Measurements from ENCODE around the gene LMNTD2.
A peak's percentile ranks its signal among the peaks of the same experiment; 100 is the strongest.

LMNTD2 gene

DNA sequence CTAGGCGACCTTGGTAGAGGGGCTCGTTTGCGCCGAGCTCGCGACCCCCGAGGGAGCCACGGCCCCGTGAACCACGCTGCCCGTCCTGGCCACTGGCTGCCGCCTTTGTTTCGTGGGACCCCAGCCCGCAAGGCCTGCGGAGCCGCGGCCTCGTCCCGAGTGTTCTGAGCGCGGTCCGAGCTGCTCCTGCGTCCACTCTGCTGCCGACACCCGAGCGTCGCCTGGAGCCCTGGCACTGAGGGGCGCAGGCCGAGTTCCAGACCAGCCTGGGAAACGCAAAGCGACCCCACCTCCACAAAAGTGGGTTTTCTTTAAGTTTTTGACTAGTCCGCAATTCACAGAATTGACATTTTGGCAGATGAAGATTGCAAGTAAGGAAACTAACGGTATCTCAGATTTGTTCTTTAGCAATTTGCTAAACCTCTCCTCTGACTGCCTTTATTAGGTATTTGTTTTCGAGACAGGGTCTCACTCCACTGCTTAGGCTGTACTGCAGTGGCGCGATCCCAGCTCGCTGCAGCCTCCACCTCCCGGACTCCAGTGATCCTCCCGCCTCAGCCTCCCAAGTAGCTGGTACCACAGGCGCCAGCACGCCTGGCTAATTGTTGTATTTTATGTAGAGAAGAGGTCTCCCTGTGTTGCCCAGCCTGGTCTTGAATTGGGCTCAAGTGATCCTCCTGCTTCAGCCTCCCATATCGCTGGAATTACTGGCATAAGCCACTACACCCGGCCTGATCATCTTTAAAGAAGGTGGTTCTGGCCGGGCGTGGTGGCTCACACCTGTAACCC lies 52.6 kb downstream of the LMNTD2 start:
- no peak for DNase-seq (ENCODE audit: extremely low read depth, low read depth)
- TF ChIP-seq, protein P1, sequence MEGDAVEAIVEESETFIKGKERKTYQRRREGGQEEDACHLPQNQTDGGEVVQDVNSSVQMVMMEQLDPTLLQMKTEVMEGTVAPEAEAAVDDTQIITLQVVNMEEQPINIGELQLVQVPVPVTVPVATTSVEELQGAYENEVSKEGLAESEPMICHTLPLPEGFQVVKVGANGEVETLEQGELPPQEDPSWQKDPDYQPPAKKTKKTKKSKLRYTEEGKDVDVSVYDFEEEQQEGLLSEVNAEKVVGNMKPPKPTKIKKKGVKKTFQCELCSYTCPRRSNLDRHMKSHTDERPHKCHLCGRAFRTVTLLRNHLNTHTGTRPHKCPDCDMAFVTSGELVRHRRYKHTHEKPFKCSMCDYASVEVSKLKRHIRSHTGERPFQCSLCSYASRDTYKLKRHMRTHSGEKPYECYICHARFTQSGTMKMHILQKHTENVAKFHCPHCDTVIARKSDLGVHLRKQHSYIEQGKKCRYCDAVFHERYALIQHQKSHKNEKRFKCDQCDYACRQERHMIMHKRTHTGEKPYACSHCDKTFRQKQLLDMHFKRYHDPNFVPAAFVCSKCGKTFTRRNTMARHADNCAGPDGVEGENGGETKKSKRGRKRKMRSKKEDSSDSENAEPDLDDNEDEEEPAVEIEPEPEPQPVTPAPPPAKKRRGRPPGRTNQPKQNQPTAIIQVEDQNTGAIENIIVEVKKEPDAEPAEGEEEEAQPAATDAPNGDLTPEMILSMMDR (IDR thresholded peaks at IDR 0.05; ENCODE audit: low read depth, low read length) = no peak

DNA sequence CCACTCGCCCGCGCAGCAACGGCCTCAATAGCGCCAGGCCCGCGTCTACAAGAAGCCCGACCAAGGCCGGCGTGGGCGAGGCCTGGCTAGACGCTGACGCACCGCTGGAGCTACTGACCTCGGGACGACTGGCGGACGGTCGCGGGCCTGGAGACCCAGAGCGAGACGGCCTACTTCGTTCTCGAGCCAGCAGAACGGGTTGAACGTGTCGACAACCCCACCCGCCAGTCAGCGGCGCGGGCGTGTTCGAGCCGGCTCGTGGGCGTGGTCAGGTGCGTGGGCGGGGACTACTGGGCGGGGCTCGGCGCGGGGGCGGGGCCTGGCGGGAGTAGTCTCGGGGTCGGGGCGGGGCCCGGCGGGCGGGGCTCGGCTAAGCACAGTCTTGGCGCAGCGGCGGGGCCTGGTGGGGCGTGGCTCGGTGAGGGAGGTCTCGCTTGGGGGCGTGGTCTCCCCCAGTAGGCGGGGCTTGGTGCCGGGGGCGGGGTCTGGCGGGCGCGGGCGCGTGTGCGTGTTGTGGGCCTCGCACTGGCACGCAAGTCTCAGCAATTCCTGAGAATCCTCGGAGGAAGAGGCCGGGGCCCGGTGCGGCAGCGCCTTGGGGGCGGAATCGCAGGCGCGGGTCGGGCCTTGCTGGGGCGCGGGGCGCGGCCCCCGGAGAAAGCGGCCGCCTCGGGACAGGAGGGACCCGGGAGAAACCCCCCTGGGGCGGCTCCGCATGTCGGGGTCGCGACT lies 53.4 kb downstream of the LMNTD2 start, which contains the start of gene RNH1:
RNH1 (minus strand) TSS at position 248 of the 732 bp plus-strand sequence. CDS start 5,080 bp downstream, outside the sequence.
- peak; percentile 94 for DNase-seq (ENCODE audit: extremely low read depth, low read depth)
- TF ChIP-seq, protein P1 (IDR thresholded peaks at IDR 0.05; ENCODE audit: low read depth, low read length) = no peak

DNA sequence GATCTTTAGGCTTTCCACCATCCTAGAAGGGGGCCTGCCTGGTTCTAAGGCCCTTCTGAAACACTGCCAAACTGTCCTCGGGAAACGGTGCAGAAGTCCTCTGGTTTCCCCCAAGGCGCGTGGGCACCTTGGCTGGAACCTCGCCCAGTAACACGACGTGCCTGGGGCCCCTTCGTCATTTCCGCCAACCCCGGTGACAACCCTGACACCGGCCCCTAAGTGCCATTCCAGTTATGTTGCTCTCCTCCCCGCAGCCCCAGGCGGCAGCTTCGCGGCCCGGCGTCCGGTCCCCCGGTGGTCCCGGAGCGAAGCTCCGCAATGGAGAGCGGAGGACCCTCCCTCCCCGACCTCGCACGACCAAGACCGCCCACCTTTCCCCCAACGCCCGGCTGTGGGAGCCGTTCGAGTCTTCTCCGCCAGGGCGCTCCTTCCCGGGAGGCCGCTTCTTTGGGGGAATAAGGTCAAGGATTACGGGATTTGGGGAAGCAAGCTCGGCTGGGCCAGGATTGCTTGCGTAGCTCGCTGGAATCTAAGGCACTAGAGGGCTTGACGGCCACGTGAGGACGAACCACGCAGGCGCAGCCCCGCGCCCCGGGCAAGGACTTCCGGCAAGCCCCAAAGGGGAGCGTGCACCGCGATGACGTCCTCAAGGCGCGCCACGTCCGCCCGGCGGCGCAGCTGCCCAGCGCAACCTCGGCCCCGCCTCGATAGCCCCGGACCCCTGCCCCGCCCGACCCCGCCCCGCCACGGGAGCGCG lies 54.1 kb downstream of the LMNTD2 start:
- DNase-seq (ENCODE audit: extremely low read depth, low read depth) = peak; percentile 98
- TF ChIP-seq, protein P1 (IDR thresholded peaks at IDR 0.05; ENCODE audit: low read depth, low read length) = no peak

GRCh38 chr11:504994-505344 lies 55.6 kb downstream of the LMNTD2 start:
- no peak for DNase-seq (ENCODE audit: extremely low read depth, low read depth)

More at GRCh38 chr11:504994-505344, 55.6 kb downstream of the LMNTD2 start:
- TF ChIP-seq, protein P1 (IDR thresholded peaks at IDR 0.05; ENCODE audit: low read depth, low read length) = no peak

Measured in AG09319 (cell line).